DND-41 (cell line): ENCODE measurements around the gene PCDH12.

Source experiments
- ATAC-seq: fragments of 200-7000 bp; cut with Tn5 transposase; 3 replicates; pipeline ENCODE4 v1.9.1; 2021; ENCODE audit warnings: low read depth; ENCODE audit not compliant: insufficient read depth
- DNase-seq: peaks from one replicate; pipeline ENCODE4 v3.0.0-alpha.2; 2020
- H2AFZ ChIP-seq: 2 replicates; pipeline ENCODE4 v1.6.0; 2012; ENCODE audit warnings: low read depth, low read length
- H3K27ac ChIP-seq: 2 replicates; pipeline ENCODE4 v1.5.1; 2012; ENCODE audit warnings: low read length, inconsistent platforms
- H3K27me3 ChIP-seq: fragments of 200-600 bp; sonication (generic); 2 replicates; pipeline ENCODE4 v1.6.0; 2012; ENCODE audit warnings: low read length, mild to moderate bottlenecking, inconsistent platforms; ENCODE audit not compliant: insufficient read depth, poor library complexity
- H3K36me3 ChIP-seq: 2 replicates; pipeline ENCODE4 v1.5.1; 2012; ENCODE audit warnings: low read length, inconsistent platforms; ENCODE audit not compliant: insufficient read depth
- H3K4me1 ChIP-seq: 2 replicates; pipeline ENCODE4 v1.5.1; 2012; ENCODE audit warnings: mild to moderate bottlenecking, low read length; ENCODE audit not compliant: insufficient read depth
- H3K4me2 ChIP-seq: 2 replicates; pipeline ENCODE4 v1.6.0; 2012; ENCODE audit warnings: mild to moderate bottlenecking, moderate library complexity, low read length, inconsistent platforms; ENCODE audit not compliant: insufficient read depth
- H3K4me3 ChIP-seq, 2 experiments: fragments of 200-600 bp in 1 of 2; shearing (Covaris generic) in 1 of 2; 2 replicates each; pipeline ENCODE4 v1.5.1; 2012 to 2016; ENCODE audit warnings: inconsistent platforms in 2 of 2, low read length in 2 of 2, mild to moderate bottlenecking in 2 of 2, low read depth in 1 of 2, moderate library complexity in 1 of 2
- H3K79me2 ChIP-seq: 2 replicates; pipeline ENCODE4 v1.6.0; 2012; ENCODE audit warnings: low read length, inconsistent platforms; ENCODE audit not compliant: insufficient read depth
- H3K9ac ChIP-seq: 2 replicates; pipeline ENCODE4 v1.6.0; 2012; ENCODE audit warnings: low read depth, mild to moderate bottlenecking, inconsistent platforms, low read length, moderate library complexity
- H3K9me3 ChIP-seq: 2 replicates; pipeline ENCODE4 v1.5.1; 2012; ENCODE audit warnings: low read length, moderate library complexity, mild to moderate bottlenecking, inconsistent platforms; ENCODE audit not compliant: insufficient read depth, severe bottlenecking
- H4K20me1 ChIP-seq: 2 replicates; pipeline ENCODE4 v1.6.0; 2012; ENCODE audit warnings: low read length; ENCODE audit not compliant: insufficient read depth
- EZH2 ChIP-seq: IDR thresholded peaks from 3 replicates; pipeline ENCODE4 v1.6.1; 2012; ENCODE audit warnings: borderline replicate concordance, low read depth, mild to moderate bottlenecking, moderate library complexity, low read length, inconsistent platforms; ENCODE audit not compliant: severe bottlenecking
- TF ChIP-seq, protein P1 (sequence below): IDR thresholded peaks from 2 replicates; pipeline ENCODE4 v1.5.1; 2012; ENCODE audit warnings: borderline replicate concordance, low read length, moderate library complexity, mild to moderate bottlenecking; ENCODE audit not compliant: poor library complexity, severe bottlenecking; ENCODE audit errors: extremely low read depth

Gene PCDH12

DNA sequence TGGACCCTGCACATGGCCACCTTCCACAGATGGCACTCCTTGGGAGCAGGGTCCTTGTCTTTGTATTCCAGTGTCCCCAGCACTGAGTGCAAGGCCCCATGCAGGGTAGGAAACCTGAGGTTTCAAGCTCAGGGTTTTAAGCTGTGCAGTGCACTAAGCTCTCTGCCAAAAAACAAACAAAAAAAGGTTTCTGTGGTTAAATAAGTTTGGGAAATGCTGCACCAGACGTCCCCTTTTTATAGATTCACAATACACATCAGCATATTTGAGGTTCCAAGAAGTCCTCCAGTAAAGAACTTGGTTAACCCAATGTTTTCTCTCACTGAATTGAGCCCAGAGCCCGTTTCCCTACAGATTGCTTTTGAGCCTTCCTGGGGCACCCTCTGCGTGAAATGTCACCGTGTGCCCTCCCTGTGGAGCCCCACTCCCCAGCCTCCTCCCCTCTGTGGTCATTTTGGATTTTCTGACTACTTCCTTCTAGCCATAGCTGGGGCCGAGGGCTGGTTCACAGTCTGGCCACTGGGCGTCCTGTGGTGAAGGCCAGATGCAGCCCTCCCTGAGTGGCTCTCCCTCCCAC, 17.2 kb downstream of the PCDH12 start:
- Histone ChIP-seq H2AFZ (no peak overlapping the region), H3K4me1 (no peaks in the 10 kb centered on the region), H4K20me1 (no peaks in the 10 kb centered on the region), H3K79me2 (no peaks in the 10 kb centered on the region), H3K36me3 (peaks cover 35% of the 10 kb centered on the region), H3K27ac (no peak overlapping the region), H3K9me3 (no peaks in the 10 kb centered on the region), H3K9ac (no peak overlapping the region), H3K4me2 (no peak overlapping the region), H3K4me3 (no peak overlapping the region), H3K27me3 (no peaks in the 10 kb centered on the region)
- ATAC-seq (no peak), DNase-seq (no peak)
- no peak for TF ChIP-seq EZH2
- TF ChIP-seq, protein P1, sequence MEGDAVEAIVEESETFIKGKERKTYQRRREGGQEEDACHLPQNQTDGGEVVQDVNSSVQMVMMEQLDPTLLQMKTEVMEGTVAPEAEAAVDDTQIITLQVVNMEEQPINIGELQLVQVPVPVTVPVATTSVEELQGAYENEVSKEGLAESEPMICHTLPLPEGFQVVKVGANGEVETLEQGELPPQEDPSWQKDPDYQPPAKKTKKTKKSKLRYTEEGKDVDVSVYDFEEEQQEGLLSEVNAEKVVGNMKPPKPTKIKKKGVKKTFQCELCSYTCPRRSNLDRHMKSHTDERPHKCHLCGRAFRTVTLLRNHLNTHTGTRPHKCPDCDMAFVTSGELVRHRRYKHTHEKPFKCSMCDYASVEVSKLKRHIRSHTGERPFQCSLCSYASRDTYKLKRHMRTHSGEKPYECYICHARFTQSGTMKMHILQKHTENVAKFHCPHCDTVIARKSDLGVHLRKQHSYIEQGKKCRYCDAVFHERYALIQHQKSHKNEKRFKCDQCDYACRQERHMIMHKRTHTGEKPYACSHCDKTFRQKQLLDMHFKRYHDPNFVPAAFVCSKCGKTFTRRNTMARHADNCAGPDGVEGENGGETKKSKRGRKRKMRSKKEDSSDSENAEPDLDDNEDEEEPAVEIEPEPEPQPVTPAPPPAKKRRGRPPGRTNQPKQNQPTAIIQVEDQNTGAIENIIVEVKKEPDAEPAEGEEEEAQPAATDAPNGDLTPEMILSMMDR: no peak

DNA sequence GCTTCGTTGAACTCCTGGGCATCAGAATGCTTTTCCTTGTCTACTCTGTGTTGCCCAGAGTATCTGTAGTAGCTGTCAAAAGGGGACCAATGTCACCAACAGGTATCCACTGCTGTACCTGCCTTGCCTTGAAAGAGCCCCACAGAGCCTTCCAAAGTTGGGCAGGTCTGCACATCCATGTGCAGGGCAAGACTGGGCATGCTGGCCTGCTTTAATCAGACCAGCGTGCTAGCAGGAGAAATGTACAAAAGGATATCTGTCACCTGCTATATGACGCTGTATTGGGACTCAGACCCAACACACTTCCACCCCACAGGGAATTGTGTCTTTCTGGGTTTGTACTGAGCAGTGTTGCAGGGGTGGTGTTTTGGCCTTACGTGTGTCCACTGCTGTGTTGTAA, 22.5 kb downstream of the PCDH12 start:
- no peak for ATAC-seq
- no peak overlapping the region for H3K4me3 ChIP-seq
- peaks cover 79% of the 10 kb centered on the region for H3K36me3 ChIP-seq
- no peak for DNase-seq
- H3K4me2 ChIP-seq: no peak overlapping the region
- no peaks in the 10 kb centered on the region for H4K20me1 ChIP-seq
- no peaks in the 10 kb centered on the region for H3K27me3 ChIP-seq
- H3K79me2 ChIP-seq: no peaks in the 10 kb centered on the region
- H3K9me3 ChIP-seq: no peaks in the 10 kb centered on the region
- H3K4me1 ChIP-seq: no peaks in the 10 kb centered on the region
- no peak overlapping the region for H2AFZ ChIP-seq
- H3K9ac ChIP-seq: no peak overlapping the region
- TF ChIP-seq, protein P1: no peak
- no peak for TF ChIP-seq EZH2
- H3K27ac ChIP-seq: no peak overlapping the region

DNA sequence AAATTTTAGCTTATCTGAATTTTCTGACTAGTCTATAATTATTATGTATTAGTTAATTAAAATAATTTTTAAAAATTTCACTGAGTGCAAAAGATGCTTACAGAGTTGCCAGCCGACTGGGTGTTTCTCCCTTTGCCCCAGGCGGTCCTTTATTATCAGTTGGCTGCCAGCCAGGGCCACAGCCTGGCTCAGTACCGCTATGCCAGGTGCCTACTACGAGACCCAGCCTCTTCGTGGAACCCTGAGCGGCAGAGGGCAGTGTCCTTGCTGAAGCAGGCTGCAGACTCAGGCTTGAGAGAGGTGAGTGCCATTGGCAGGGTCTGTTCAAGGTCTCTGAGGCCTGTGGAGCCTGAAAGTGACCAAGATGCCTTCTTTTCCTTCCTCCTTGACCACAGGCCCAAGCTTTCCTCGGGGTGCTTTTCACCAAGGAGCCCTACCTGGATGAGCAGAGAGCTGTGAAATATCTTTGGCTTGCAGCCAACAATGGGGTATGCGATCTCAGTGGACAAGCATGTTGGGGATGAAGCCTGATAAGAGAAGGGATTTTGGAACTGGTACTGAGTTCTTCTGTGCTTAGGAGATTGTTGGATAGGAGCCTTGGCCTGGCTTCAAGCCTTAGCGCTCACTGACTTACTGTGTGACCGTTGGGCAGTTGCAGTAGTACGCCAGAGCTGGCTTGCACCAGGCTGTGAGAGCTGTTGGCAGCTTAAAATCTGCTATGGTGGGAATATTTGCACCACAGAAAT, 23.7 kb downstream of the PCDH12 start:
- no peak for TF ChIP-seq EZH2
- TF ChIP-seq, protein P1: no peak
- no peaks in the 10 kb centered on the region for H3K79me2 ChIP-seq
- H3K27ac ChIP-seq: no peak overlapping the region
- peaks cover 85% of the 10 kb centered on the region for H3K36me3 ChIP-seq
- H3K9me3 ChIP-seq: no peaks in the 10 kb centered on the region
- DNase-seq: no peak
- H3K9ac ChIP-seq: no peak overlapping the region
- H3K27me3 ChIP-seq: no peaks in the 10 kb centered on the region
- ATAC-seq: no peak
- H2AFZ ChIP-seq: no peak overlapping the region
- H4K20me1 ChIP-seq: no peaks in the 10 kb centered on the region
- H3K4me1 ChIP-seq: no peaks in the 10 kb centered on the region
- H3K4me3 ChIP-seq: no peak overlapping the region
- no peak overlapping the region for H3K4me2 ChIP-seq
